Astrocyte of the spinal cord (primary cell): ENCODE results near the gene TPX2.
A peak's percentile ranks its signal among the peaks of the same experiment; 100 is the strongest.
"Not testable (repeated sequence)": the region's sequence is repeated elsewhere in the genome, so short reads cannot be mapped to it uniquely, and the experiment has no call there.

Experiments
- DNase-seq: peaks from one replicate; pipeline ENCODE4 v3.0.0; 2011; ENCODE audit warnings: low read depth, low spot score
- H3K4me3 ChIP-seq: 2 replicates; pipeline ENCODE4 v1.5.1; 2011; ENCODE audit warnings: low read depth, mild to moderate bottlenecking, low read length, moderate library complexity
- in situ Hi-C: cut with HindIII; loops from 2 replicates; pipeline ENCODE4 v1.10.0; 2017; ENCODE audit warnings: low sequenced_read_pairs
- TF ChIP-seq, protein P1 (sequence below): IDR thresholded peaks from 2 replicates; pipeline ENCODE4 v1.5.1; 2012; ENCODE audit warnings: low read depth, mild to moderate bottlenecking, low read length, inconsistent platforms

TPX2 gene

DNA sequence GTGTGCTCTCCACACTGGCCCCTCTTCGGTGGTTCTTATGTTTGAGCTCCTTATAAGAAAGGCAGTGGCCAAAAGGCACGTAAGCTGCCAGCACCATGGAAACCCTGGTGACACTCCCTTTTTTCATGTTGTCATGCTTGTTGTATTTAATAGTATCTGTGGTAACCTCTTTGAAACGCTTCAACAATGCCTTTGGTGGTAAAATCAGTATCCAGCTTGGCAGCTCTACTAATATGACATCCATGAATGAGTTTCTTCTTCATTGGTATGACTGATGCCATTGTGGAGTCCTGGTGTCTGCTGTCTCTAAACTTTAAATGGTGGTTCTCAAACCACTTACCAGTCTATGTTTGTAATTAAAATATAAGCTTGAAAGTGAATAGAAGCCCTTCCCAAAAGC lies 69.4 kb downstream of the TPX2 start:
- in situ Hi-C loops, result no loop called here
- no peak overlapping the region for H3K4me3 ChIP-seq
- TF ChIP-seq, protein P1, sequence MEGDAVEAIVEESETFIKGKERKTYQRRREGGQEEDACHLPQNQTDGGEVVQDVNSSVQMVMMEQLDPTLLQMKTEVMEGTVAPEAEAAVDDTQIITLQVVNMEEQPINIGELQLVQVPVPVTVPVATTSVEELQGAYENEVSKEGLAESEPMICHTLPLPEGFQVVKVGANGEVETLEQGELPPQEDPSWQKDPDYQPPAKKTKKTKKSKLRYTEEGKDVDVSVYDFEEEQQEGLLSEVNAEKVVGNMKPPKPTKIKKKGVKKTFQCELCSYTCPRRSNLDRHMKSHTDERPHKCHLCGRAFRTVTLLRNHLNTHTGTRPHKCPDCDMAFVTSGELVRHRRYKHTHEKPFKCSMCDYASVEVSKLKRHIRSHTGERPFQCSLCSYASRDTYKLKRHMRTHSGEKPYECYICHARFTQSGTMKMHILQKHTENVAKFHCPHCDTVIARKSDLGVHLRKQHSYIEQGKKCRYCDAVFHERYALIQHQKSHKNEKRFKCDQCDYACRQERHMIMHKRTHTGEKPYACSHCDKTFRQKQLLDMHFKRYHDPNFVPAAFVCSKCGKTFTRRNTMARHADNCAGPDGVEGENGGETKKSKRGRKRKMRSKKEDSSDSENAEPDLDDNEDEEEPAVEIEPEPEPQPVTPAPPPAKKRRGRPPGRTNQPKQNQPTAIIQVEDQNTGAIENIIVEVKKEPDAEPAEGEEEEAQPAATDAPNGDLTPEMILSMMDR, result no peak
- peak; percentile 29 for DNase-seq

DNA sequence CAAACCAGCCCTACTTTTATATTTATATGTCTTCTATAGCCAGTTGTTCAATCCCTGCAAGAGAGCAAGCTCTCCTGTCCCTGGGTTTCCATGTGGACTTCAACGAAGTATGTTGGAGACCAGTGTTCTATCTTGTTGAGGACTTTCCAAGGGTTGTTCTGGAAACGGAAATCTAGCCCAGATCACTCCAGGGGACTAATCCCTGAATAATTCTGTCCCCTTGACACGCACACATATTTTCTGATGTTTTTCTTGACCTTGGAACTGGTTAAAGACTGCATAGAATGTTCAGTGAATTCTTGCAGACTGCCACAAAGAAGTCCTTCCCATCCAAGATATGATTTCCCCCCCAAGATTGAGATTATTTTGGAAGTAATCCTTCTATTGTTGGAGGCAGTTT lies 70.6 kb downstream of the TPX2 start:
- TF ChIP-seq, protein P1, result no peak
- H3K4me3 ChIP-seq, result no peak overlapping the region
- DNase-seq, result no peak
- in situ Hi-C loops, result no loop called here

DNA sequence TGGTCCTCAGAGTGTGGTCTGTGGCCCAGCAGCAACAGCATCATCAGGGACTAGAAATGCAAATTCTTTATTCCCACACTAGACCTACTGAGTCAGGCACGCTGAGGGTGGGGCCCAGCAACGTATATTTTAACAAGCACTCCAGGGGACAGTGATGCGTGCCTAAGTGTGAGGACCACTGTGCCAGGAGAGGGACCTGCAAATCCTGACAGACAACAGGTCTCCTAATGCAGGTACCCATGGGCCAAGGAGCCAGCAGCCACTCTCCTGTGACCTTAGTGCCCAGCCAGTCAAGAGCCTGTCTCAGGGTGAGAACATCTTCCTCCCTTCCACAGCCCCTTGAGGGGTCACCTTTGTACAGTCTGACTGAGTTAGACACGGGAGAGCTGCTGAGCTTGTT lies 72.1 kb downstream of the TPX2 start:
- in situ Hi-C loops, result no loop called here
- H3K4me3 ChIP-seq, result no peak overlapping the region
- TF ChIP-seq, protein P1, result no peak
- no peak for DNase-seq

DNA sequence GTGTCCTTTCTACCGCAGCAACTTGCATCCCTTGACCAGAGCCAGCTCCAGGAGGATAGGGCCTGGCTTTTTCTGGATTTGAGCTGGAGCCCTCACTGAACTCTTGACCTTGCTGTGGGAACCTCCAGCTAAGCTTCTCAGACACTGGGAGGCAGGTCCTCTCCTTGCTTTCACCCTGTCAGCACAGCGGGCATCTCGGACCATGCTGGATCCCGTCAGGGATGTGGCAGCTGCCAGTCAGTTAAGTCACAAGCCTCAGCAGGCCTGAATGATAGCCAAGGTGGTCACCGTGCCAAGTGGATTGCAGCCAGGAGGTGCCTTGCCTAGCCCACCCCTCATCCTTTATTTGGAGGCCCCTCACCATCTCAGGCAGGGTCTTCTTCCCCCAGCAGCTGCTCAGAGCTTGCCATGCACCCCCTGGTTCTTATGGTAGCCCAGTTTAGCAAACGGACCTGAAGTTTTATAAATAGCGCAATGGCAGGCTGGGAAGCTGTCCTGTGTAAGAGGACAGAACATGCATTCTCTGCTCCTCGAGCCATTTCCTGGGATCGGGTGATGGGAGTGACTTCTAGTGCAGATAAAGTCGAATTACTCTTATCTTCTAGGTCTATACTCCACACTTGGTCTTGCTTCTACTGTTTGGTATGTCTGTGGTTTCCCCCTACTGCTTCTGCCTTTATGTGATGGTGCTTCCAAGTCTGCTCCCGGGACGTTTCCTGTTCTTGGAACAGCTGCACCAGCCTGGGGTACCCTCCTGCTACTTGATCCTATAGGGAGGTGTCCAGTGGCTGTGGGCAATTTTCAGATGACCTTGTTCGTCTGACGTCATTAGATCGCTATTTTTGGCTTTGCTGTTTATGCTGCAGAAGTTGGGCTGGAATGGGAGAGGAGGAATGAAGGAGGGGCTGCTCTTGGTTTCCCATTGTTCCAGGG lies 73.0 kb downstream of the TPX2 start:
- no peak overlapping the region for H3K4me3 ChIP-seq
- TF ChIP-seq, protein P1, result no peak
- in situ Hi-C loops, result no loop called here
- DNase-seq, result peak; percentile 92

DNA sequence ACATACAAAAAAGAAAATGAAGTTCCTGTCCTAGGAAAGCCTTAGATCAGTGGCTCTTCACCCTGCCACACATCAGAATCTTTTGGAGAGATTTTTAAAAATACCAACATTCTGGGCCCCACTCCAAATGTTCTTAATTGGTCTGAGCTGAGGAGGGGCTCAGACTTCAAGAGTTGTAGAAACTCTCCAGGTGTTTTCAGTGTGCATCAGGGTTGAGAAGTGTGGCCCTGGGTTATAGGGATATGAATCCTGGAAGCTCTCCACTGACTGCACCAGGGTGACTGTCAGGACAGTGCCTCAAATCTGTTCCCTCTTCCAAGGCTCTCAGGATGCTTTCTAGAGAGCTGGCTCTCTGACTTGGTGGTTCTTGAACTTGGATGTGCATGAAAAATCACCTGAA lies 74.5 kb downstream of the TPX2 start:
- H3K4me3 ChIP-seq, result no peak overlapping the region
- TF ChIP-seq, protein P1, result no peak
- in situ Hi-C loops, result no loop called here
- DNase-seq, result no peak

DNA sequence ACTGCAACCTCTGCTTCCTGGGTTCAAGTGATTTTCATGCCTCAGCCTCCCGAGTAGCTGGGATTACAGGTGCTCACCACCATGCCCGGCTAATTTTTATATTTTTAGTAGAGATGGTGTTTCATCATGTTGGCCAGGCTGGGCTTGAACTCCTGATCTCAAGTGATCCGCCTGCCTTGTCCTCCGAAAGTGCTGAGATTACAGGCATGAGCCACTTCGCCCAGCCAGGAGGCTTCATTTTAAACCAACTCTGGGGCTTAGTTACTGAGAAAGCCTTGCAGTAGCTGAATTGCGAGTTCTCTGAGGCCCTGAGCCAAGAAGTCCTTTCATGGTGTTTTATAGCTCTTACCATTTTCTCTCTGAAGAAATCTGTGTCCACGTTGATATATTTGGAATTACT lies 75.1 kb downstream of the TPX2 start:
- in situ Hi-C loops, DNase-seq, H3K4me3 ChIP-seq: not testable (repeated sequence)

DNA sequence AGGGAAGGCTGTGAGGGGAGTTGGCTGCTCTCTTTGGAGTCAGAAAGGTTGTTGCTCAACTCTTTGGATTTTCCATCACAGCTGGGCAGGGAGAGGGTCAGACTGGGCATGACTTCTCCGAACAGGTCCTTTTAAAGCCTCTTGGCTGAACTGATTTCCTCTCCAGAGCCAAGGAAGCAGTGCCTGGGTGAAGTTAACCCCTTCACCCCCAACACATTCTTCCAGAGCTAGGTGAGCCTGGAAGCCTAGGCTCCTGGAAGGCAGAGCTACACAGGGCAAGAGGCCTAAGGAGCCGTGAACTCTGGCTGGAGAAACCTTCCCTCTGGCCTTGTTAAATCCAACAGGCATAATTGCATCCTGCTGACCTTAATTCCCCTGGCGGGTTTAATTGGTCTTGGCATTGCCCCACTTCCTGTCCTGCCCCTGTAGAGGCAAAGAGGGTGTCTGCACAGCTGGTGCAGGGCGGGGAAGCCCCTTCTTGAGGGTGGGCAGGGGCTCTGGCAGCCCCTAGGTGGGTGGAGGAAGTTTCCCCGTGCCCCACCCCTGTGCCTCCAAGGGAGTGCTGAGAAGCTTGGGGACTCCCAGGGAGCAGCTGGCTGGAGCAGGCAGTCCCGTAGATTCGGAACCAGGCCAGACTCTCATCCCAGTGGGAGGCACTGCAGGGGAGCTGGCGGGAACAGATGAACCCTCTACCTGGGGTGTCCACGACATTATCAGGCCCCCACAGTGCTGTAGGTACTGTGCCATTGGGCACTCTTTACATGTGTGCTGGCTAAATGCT lies 76.5 kb downstream of the TPX2 start:
- DNase-seq, result no peak
- in situ Hi-C loops, result no loop called here
- TF ChIP-seq, protein P1, result no peak
- H3K4me3 ChIP-seq, result no peak overlapping the region
